C4-2B (cell line): Measurements from ENCODE around the gene MATCAP1.

Experiments used
- CTCF ChIP-seq: fragments of 450-650 bp; conservative IDR thresholded peaks from 2 replicates; pipeline ENCODE4 v1.5.1; 2017; ENCODE audit warnings: mild to moderate bottlenecking
- ZFX ChIP-seq: fragments of 450-650 bp; IDR thresholded peaks from 2 replicates; pipeline ENCODE4 v1.6.1; 2017

- TF ChIP-seq CTCF = peak; percentile 99
- TF ChIP-seq ZFX = no peak
Observed at GRCh38 chr16:67155295-67156142, 28.2 kb downstream of the MATCAP1 start.
